NCI-H774 (cell line): ENCODE measurements around the gene C3orf80.
"Not testable (repeated sequence)": the region's sequence is repeated elsewhere in the genome, so short reads cannot be mapped to it uniquely, and the experiment has no call there.

Experiments
- DNase-seq: peaks from one replicate; lab custom pipeline; 2025; lab: John Stamatoyannopoulos, UW

C3orf80 gene

GRCh38 chr3:160213191-160213590 lies 12.0 kb upstream of the C3orf80 start:
- DNase-seq: no peak

GRCh38 chr3:160217675-160218074 lies 7.5 kb upstream of the C3orf80 start:
- DNase-seq: no peak

GRCh38 chr3:160218136-160218535 lies 7.1 kb upstream of the C3orf80 start:
- no peak for DNase-seq

GRCh38 chr3:160220038-160220437 lies 5.2 kb upstream of the C3orf80 start:
- no peak for DNase-seq

GRCh38 chr3:160221019-160221418 lies 4.2 kb upstream of the C3orf80 start:
- no peak for DNase-seq

GRCh38 chr3:160224256-160224655 lies 966 bp upstream of the C3orf80 start:
- no peak for DNase-seq

- no peak for DNase-seq
These were observed 429 bp upstream of the C3orf80 start for GRCh38 chr3:160224811-160225175.

- DNase-seq: peak; percentile 46
These were observed 1.0 kb downstream of the C3orf80 start for GRCh38 chr3:160226026-160226907.

- no peak for DNase-seq
These were observed 2.2 kb downstream of the C3orf80 start for GRCh38 chr3:160227419-160227818.

GRCh38 chr3:160232014-160232413 lies 6.8 kb downstream of the C3orf80 start:
- no peak for DNase-seq

GRCh38 chr3:160240719-160241118 lies 15.5 kb downstream of the C3orf80 start:
- not testable (repeated sequence) for DNase-seq

- DNase-seq: no peak
These were observed 20.1 kb downstream of the C3orf80 start for GRCh38 chr3:160245261-160245800.

- no peak for DNase-seq
These were observed 22.5 kb downstream of the C3orf80 start for GRCh38 chr3:160247766-160248165.

- no peak for DNase-seq
These were observed 28.1 kb downstream of the C3orf80 start for GRCh38 chr3:160253298-160253697.

GRCh38 chr3:160257606-160258005 lies 32.4 kb downstream of the C3orf80 start:
- no peak for DNase-seq

GRCh38 chr3:160259589-160259988 lies 34.4 kb downstream of the C3orf80 start:
- DNase-seq: no peak

- no peak for DNase-seq
These were observed 35.5 kb downstream of the C3orf80 start for GRCh38 chr3:160260587-160261270.

GRCh38 chr3:160265088-160265487 lies 39.9 kb downstream of the C3orf80 start:
- peak; percentile 92 for DNase-seq
